Upper lobe of right lung (tissue), 1 donor: ENCODE measurements around the gene SNX5. TPM values are rescaled to one million over a fixed set of nuclear protein-coding genes. Genes with fewer than 3 reads are reported as not detected.

Experiments
- ATAC-seq: fragments of 200-7000 bp; cut with Tn5 transposase; one replicate; pipeline ENCODE4 v1.9.1; 2020; ENCODE audit warnings: mild to moderate bottlenecking, moderate library complexity
- DNase-seq: peaks from one replicate; pipeline ENCODE4 v3.0.0-alpha.2; 2020
- H3K27ac ChIP-seq: fragments of 200-600 bp; one replicate; pipeline ENCODE4 v1.8.0; 2022
- H3K27me3 ChIP-seq: fragments of 200-600 bp; one replicate; pipeline ENCODE4 v1.8.0; 2022; ENCODE audit warnings: mild to moderate bottlenecking
- H3K36me3 ChIP-seq: fragments of 200-600 bp; one replicate; pipeline ENCODE4 v1.8.0; 2022
- H3K4me1 ChIP-seq: fragments of 200-600 bp; one replicate; pipeline ENCODE4 v1.8.0; 2022
- H3K4me3 ChIP-seq: fragments of 200-600 bp; one replicate; pipeline ENCODE4 v1.8.0; 2022; ENCODE audit warnings: mild to moderate bottlenecking
- H3K9me3 ChIP-seq: fragments of 200-600 bp; one replicate; pipeline ENCODE4 v1.8.0; 2022
- CTCF ChIP-seq: fragments of 200-600 bp; IDR thresholded peaks from one replicate; pipeline ENCODE4 v1.8.0; 2022; ENCODE audit warnings: antibody characterized with exemption
- intact Hi-C: fragments of 100-400 bp; cut with DNase I; formaldehyde crosslinking; loops from one replicate; pipeline ENCODE4 v1.11.0; 2022
- total RNA-seq: library from RNA; stranded (reverse); fragmentation: NEBNext Ultra II Directional; extraction: Animal tissue kit (Norgen Biotek cat#: 25700); gene quantifications from one replicate; pipeline ENCODE4 v1.2.1, GENCODE V29; 2021
- donor health status: DM: no; HTN: yes; CAD: no; lungs with severe emphysema.

SNX5 gene
- total RNA-seq, 1 donor from 2014 or later = 86.6 TPM

GRCh38 chr20:17933711-17934110 is 34.9 kb downstream of the SNX5 start:
- H3K4me1 ChIP-seq = peaks cover 20% of the 10 kb centered on the region
- no peak for DNase-seq
- intact Hi-C loops = no loop called here

GRCh38 chr20:17933121-17933520 is 35.5 kb downstream of the SNX5 start:
- H3K27me3 ChIP-seq = no peaks in the 10 kb centered on the region
- no peak overlapping the region for H3K27ac ChIP-seq
- H3K4me1 ChIP-seq = peaks cover 18% of the 10 kb centered on the region
- no peaks in the 10 kb centered on the region for H3K9me3 ChIP-seq
- ATAC-seq (no peak), DNase-seq (no peak)
- H3K36me3 ChIP-seq = no peaks in the 10 kb centered on the region
- no peak for TF ChIP-seq CTCF
- intact Hi-C loops = no loop called here
- no peak overlapping the region for H3K4me3 ChIP-seq

More at GRCh38 chr20:17933711-17934110, 34.9 kb downstream of the SNX5 start:
- no peaks in the 10 kb centered on the region for H3K36me3 ChIP-seq
- ATAC-seq = no peak
- H3K4me3 ChIP-seq = no peak overlapping the region
- H3K27ac ChIP-seq = no peak overlapping the region
- no peaks in the 10 kb centered on the region for H3K27me3 ChIP-seq
- no peak for TF ChIP-seq CTCF
- H3K9me3 ChIP-seq = no peaks in the 10 kb centered on the region

- no peak for TF ChIP-seq CTCF
- Histone ChIP-seq H3K27ac (no peak overlapping the region), H3K36me3 (no peaks in the 10 kb centered on the region), H3K27me3 (no peaks in the 10 kb centered on the region), H3K4me3 (no peak overlapping the region), H3K9me3 (no peaks in the 10 kb centered on the region), H3K4me1 (peaks cover 16% of the 10 kb centered on the region)
- ATAC-seq (no peak), DNase-seq (no peak)
- intact Hi-C loops = no loop called here
Measured at GRCh38 chr20:17932396-17932795, 36.2 kb downstream of the SNX5 start.

- H3K27me3 ChIP-seq = no peaks in the 10 kb centered on the region
- ATAC-seq = no peak
- no peak overlapping the region for H3K27ac ChIP-seq
- peaks cover 8% of the 10 kb centered on the region for H3K4me1 ChIP-seq
- H3K9me3 ChIP-seq = no peaks in the 10 kb centered on the region
- H3K36me3 ChIP-seq = no peaks in the 10 kb centered on the region
- DNase-seq = no peak
- TF ChIP-seq CTCF = no peak
- H3K4me3 ChIP-seq = no peak overlapping the region
- intact Hi-C loops = no loop called here
Measured at GRCh38 chr20:17931513-17931912, 37.1 kb downstream of the SNX5 start.

- no peaks in the 10 kb centered on the region for H3K27me3 ChIP-seq
- peak; percentile 69 for DNase-seq
- no peak for TF ChIP-seq CTCF
- no peaks in the 10 kb centered on the region for H3K9me3 ChIP-seq
- H3K4me1 ChIP-seq = no peaks in the 10 kb centered on the region
- intact Hi-C loops = no loop called here
- no peak overlapping the region for H3K4me3 ChIP-seq
- peak overlapping the region; percentile 51 for H3K27ac ChIP-seq
- H3K36me3 ChIP-seq = no peaks in the 10 kb centered on the region
- ATAC-seq = peak; percentile 77
Measured at GRCh38 chr20:17928633-17929311, 39.8 kb downstream of the SNX5 start.

- Histone ChIP-seq H3K4me3 (no peak overlapping the region), H3K27ac (peak overlapping the region; percentile 51), H3K36me3 (no peaks in the 10 kb centered on the region), H3K9me3 (no peaks in the 10 kb centered on the region), H3K27me3 (no peaks in the 10 kb centered on the region), H3K4me1 (no peaks in the 10 kb centered on the region)
- DNase-seq = no peak
- TF ChIP-seq CTCF = no peak
- ATAC-seq = no peak
- intact Hi-C loops = no loop called here
Measured at GRCh38 chr20:17928211-17928611, 40.4 kb downstream of the SNX5 start.
